DOHH2 (cell line): Measurements from ENCODE around the gene SPECC1L.
"Not testable (repeated sequence)": the region's sequence is repeated elsewhere in the genome, so short reads cannot be mapped to it uniquely, and the experiment has no call there.

Source experiments
- EZH2phosphoT487 ChIP-seq: fragments of 200-600 bp; sonication (generic); IDR thresholded peaks from 2 replicates; pipeline ENCODE4 v1.6.1; 2017; ENCODE audit warnings: borderline replicate concordance, mild to moderate bottlenecking, antibody characterized with exemption, low read length, moderate library complexity, mixed read lengths
- TF ChIP-seq, protein P1 (sequence below): fragments of 200-600 bp; sonication (generic); IDR thresholded peaks from one replicate; pipeline ENCODE4 v1.5.1; 2014; ENCODE audit warnings: antibody characterized with exemption, mild to moderate bottlenecking, low read depth, low read length; ENCODE audit not compliant: poor library complexity, severe bottlenecking

DNA sequence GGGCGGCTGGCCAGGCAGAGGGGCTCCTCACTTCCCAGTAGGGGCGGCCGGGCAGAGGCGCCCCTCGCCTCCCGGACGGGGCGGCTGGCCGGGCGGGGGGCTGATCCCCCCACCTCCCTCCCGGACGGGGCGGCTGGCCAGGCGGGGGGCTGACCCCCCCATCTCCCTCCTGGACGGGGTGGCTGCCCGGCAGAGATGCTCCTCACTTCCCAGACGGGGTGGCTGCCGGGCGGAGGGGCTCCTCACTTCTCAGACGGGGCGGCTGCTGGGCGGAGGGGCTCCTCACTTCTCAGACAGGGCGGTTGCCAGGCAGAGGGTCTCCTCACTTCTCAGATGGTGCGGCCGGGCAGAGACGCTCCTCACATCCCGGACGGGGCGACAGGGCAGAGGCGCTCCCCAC is 46.9 kb downstream of the SPECC1L start:
- TF ChIP-seq, protein P1, sequence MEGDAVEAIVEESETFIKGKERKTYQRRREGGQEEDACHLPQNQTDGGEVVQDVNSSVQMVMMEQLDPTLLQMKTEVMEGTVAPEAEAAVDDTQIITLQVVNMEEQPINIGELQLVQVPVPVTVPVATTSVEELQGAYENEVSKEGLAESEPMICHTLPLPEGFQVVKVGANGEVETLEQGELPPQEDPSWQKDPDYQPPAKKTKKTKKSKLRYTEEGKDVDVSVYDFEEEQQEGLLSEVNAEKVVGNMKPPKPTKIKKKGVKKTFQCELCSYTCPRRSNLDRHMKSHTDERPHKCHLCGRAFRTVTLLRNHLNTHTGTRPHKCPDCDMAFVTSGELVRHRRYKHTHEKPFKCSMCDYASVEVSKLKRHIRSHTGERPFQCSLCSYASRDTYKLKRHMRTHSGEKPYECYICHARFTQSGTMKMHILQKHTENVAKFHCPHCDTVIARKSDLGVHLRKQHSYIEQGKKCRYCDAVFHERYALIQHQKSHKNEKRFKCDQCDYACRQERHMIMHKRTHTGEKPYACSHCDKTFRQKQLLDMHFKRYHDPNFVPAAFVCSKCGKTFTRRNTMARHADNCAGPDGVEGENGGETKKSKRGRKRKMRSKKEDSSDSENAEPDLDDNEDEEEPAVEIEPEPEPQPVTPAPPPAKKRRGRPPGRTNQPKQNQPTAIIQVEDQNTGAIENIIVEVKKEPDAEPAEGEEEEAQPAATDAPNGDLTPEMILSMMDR = not testable (repeated sequence)
- TF ChIP-seq EZH2phosphoT487 = not testable (repeated sequence)
